HG03469 (cell line): ENCODE measurements around the gene PKHD1.

Source experiments
- ATAC-seq: cut with Tn5 transposase; IDR thresholded peaks from one replicate; pipeline ENCODE4 v1.9.1; 2021; ENCODE audit warnings: mild to moderate bottlenecking, moderate library complexity, moderate number of reproducible peaks; ENCODE audit not compliant: unreplicated experiment

PKHD1 gene, protein sequence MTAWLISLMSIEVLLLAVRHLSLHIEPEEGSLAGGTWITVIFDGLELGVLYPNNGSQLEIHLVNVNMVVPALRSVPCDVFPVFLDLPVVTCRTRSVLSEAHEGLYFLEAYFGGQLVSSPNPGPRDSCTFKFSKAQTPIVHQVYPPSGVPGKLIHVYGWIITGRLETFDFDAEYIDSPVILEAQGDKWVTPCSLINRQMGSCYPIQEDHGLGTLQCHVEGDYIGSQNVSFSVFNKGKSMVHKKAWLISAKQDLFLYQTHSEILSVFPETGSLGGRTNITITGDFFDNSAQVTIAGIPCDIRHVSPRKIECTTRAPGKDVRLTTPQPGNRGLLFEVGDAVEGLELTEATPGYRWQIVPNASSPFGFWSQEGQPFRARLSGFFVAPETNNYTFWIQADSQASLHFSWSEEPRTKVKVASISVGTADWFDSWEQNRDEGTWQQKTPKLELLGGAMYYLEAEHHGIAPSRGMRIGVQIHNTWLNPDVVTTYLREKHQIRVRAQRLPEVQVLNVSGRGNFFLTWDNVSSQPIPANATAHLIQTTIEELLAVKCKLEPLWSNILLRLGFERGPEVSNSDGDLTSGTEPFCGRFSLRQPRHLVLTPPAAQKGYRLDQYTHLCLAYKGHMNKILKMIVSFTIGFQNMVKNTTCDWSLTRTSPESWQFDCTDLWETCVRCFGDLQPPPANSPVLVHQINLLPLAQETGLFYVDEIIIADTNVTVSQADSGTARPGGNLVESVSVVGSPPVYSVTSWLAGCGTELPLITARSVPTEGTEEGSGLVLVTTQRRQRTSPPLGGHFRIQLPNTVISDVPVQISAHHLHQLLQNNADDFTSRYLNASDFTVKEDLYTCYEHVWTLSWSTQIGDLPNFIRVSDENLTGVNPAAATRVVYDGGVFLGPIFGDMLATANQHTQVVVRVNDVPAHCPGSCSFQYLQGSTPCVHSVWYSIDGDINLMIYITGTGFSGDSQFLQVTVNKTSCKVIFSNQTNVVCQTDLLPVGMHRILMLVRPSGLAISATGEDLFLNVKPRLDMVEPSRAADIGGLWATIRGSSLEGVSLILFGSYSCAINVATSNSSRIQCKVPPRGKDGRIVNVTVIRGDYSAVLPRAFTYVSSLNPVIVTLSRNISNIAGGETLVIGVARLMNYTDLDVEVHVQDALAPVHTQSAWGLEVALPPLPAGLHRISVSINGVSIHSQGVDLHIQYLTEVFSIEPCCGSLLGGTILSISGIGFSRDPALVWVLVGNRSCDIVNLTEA (N-terminal part only)

DNA sequence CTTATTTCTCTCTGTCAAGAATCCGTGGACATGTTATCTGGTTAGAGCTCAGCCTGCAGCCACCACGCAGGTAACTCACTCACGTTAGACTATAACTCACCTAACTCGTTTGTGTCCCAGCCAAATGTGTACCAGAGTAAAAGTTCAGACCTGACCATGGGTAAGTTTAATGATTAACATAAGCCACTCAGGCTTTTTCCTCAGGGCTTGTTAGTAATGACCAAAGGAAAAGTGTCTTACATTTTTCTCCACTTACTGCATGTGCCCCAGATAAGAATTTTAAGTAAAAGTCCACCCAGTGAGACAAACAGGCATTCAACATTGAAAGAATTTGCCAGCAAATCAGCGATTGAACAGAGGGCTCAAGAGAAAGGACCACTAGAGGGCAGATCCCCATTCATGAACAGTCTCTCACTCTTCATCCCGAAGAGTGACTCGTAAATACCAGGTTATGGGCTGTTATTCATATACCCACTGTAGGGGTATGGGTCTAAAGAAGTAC lies at the start of gene PKHD1:
TSS of gene PKHD1 (minus strand) at position 116 of the 502 bp plus-strand sequence. CDS start 2,680 bp downstream, outside the sequence.
- ATAC-seq = no peak

DNA sequence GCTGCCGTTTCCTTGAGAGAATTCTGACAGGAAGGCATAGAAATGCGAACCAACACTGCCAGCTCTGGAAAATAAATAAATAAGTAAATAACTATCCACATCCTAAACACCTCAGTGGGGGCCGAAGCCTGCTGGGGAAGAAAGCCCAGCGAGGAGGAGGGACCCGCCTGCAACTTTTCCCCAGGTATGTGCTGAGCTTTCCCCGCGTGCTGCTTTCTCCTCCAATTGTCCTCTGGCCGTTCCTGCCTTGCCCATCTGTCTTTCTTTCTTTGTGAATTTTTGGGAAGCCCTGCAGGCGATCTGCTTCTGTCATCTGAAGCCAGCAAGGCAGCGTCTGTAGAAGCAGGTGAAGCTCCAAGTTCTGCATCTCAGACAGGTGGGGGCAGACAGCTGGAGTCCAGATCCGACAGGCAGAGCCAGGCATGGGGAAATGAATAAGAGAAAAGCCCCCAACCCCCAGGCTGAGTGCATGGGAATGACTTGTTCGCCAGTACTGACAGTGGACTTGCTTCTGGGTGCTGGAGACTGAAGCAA lies 49.6 kb upstream of the PKHD1 start:
- no peak for ATAC-seq

DNA sequence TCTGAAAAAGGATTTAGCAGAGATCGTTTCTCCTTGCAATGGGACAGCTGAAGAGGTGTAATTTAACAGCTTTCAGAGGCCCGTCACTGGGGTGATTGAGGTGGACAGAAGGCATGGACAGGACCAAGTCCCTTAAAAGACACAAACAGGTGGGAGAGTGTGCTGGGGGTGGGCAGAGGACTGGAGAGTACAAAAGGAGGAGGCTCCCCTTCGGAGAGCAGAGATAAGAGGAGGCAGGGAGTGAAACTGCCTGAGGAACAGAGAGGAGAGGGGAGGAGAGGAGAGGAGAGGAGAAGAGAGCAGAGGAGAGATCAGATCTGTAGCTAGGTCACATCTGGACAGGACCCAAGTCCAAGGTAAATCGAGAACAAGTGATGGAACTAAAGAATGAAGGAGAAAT lies 48.6 kb upstream of the PKHD1 start:
- ATAC-seq = no peak

DNA sequence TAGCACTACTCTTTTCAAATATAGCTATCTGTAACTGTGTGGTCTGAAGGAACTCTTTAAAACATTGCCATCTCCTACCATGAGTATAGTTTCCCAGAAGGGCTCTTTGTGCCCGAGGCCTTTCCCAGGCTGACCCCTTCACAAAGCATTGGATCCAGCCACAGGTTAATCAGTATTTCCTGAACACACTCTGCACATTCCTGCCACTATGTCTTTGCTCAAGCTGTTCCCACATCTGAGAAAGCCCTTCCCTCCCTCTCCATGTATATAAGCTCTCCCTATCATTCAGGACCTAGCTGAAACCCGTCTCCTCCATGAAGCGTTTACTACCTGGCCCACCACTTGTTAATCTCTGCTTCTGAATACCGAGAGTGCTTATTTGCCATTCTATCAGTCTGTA lies 47.8 kb upstream of the PKHD1 start:
- ATAC-seq = no peak

DNA sequence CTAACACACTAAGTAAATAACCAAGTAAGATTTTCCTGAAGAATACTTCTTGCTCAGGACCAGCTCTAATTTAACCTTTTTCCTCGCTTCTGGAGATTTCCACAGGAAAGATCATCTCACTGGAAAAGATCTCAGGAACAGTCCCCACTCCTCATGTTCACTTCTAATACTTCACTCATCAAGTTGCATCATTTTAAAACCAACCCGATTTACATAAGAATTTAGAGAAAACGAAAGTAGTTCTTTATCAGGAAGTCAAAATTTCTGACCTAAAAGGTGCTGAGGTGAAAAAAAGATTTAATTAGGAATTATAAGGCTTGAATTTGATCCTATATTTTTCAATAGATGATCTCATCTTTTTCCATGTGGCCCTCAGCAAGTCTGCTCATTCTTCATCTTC lies 46.6 kb upstream of the PKHD1 start:
- ATAC-seq = no peak

DNA sequence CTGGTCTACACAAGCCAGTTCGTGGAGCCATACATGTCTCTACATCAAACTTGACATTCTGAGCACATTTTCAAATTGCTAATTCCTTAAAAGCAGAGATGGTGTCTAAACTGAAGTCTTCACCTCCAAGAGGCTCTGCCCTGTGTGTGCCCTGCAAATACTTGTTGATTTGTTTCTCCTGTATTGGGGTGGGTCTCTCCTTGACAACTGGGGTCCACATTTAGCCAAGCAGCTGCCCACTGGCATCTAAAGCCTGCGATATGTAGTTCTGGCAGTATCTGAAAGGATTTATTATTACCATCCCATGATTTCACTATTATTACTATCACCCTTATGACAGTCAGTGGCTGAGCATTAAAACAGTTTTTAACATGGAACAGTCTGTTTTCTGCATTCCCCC lies 45.9 kb upstream of the PKHD1 start:
- no peak for ATAC-seq

DNA sequence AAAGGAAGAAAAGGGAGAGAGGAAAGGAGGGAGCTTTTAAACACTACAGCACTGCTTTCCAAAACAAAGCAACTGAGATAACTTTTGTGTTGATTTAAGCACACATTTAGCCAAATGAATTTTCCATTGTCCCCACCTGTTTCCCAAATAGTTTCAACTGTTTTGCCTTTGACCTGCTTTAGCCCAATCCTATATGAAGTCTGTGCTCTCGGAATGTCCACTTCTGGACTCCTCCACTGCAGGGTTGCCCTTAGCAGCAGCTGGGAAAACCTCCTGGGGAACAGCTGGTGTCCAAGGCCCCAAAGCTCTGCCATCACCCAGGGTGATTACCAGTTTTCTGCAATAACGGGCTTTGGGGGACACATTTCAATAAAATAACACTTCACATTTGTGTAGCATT lies 44.9 kb upstream of the PKHD1 start:
- no peak for ATAC-seq

DNA sequence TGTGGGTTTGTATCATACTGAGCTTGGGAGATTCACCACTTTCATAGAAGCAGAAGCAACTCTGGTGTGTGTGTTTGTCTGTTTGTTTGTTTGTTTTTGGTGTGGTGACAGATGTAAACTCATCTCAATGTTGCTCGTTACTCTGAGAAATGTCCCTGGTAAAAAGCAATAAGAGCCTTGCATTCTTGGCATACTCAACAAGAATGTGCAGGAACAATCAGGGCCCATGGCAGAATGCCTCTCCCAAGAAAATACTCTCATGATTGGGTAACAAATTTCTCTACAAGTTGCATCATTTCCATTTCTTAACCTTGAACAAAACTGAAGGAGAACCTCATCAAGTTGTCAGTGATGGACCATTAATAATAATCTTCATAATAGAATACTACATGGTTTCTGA lies 43.0 kb upstream of the PKHD1 start:
- no peak for ATAC-seq

DNA sequence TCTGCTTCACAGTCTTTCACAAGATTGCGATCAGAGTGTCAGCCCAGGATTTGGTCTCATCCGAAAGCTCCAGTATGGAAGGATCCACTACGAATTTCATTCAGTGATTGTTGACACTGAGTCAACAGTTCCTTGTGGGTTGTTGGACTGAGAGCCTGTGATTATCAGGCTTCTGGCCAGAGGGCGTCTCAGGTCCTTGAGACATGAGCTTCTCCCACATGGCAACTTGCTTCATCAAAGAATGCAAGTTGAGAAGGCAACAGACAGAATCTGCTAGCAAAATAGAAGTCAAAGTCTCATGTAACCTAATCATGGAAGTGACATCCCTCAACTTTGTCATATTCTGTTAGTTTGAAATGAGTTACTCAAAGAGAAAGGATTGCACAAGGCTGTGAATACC lies 40.5 kb upstream of the PKHD1 start:
- ATAC-seq = no peak

DNA sequence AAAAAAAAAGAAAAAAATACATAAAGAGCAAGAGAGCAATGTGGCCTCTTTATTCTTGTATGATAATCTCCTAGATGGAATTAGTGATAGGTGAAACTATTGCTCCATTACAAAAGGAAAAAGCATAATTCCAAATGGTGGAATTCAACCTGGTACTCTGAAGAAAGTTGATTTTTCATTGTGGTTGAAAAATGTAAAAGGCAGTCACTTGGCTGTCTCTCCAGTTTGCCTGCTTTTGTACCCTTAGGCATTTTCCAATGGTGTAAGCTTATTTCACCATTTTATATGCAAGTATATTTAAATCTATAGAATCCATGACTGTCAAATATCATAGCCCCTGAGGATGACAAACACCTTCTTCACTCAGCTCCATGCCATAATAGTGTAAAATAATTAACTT lies 38.8 kb upstream of the PKHD1 start:
- no peak for ATAC-seq

DNA sequence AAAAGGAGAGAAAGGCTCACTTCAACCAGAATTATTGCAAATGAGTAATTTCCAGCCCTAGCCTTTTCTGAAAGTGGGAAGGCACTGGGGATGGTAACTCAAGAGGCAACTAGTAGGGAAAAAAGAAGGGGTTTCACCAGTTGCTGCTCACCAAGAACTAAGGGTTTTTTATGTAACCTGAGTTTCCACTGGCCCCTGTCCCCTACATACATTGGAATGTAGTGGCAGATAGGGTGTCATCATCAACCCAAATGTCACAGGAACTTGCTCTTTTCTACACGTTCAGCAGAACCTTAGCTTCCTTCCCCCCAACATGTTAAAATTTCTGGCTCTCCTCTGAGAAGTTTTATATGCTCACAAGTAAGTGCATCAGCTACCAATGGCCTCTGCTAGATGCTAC lies 38.2 kb upstream of the PKHD1 start:
- no peak for ATAC-seq

DNA sequence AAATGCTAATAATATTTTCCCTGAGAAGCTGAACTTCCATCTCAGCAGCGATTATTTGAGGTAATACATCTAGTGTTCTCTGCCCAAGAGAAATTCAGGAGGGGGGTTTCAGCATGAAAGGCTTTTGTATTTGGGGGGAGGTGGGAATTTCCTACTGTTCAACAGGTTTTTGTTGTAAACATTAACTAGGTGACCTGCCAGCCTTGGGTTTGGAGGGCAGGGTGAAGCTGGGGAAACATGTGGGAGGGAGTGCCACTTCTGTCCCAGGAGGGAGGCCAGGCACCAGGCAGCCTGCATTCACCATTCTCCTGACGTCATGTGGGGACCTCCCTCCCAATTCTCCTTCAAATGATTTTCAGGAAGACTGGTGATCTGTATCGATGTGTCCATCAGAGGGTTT lies 37.7 kb upstream of the PKHD1 start:
- ATAC-seq = no peak

DNA sequence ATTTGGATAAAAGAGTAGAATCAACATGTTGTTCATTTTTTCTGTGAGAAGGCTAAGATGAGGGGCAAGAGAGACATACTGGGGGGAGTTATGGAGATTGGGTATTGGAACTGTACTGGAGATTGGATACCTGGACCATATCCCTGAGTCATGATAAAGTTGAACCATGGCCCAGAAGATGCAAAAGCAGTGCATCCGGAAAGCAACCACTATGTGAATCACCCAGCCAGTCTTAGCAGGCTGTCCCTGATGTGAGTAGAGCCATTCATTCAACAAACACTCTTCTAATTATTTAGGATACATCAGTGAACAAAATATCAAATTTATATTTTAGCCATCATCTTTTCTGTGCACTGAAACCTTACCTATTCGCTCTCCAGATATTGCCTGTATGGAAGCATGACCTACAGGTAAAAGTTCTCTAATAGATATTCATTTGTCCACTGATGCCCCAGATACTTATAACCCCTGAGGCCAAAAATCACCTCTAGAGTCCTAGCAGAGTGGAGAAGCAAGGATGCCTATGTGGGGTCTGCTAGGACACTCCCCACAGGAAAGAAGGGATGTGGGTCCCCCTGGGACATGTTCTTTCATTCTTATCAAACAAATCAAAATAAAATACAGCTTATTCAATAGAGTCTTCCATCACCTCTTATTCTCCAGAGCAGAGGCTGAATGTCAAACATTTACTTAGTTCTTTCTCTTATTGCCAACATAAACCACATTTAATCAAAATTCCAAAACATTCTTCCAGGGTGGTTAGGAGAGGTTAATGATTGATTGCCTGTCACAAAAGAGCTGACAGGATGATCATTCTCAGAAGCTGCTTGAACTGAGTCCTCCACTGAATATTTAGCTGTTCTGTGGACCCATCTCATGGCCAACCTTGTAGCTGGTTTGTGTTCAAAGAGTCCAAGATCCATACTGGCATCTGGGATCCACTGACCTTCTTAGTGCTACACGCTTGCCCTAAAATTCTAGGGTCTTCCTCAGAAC lies 37.0 kb upstream of the PKHD1 start:
- ATAC-seq = no peak

DNA sequence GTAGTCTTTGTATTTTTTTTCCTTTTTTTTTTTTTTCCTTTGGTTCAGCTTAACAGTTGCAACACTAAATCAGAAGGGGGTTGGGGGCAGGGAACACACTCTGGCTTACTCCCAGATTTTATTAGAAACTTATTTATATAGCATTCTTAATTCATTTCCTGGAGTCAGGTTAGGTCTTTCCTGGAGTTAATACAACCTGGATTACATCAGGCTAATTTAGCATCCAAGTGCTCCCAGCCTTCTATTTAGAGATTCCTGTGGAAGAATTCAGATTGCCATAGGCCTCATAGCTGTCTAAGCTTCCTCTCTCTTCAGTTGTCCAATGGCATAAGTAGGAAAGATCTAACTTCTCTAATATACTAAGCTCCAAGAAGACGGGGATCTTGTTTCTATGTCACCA lies 35.8 kb upstream of the PKHD1 start:
- no peak for ATAC-seq

DNA sequence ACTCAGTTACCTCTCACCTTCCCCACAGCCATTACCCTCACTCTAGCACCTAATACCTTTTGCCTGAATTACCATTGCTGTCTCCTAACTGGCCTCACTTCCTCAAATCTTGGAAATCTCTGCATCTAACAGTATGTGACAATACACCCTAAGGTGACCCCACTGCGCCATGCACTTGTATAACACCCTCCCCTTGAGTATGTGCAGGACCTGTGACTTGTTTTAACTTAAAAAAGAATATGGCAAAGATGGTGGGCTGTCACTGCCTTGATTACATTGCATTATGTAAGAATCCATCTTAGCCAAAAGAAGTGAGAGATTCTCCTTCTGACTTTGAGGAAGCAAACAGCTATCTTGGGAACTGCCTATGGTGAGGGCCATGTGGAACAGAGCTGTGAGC lies 29.9 kb upstream of the PKHD1 start:
- no peak for ATAC-seq

DNA sequence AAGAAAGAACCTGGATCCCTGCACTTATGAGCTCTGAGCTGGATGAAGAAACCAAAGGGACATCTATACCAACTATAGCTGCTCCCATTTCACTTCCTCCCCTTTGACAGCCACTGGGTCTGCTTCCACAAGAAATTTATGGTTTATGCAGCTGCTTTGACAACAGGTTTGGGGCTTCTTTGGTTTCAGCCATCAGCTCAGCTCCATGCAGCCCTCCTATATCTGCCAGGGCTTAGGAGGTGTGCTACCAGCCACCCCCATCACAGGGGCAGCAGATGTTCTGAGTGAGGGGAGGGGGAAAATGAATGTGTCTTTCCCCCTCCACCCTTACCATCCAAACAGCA lies 29.2 kb upstream of the PKHD1 start:
- ATAC-seq = no peak

DNA sequence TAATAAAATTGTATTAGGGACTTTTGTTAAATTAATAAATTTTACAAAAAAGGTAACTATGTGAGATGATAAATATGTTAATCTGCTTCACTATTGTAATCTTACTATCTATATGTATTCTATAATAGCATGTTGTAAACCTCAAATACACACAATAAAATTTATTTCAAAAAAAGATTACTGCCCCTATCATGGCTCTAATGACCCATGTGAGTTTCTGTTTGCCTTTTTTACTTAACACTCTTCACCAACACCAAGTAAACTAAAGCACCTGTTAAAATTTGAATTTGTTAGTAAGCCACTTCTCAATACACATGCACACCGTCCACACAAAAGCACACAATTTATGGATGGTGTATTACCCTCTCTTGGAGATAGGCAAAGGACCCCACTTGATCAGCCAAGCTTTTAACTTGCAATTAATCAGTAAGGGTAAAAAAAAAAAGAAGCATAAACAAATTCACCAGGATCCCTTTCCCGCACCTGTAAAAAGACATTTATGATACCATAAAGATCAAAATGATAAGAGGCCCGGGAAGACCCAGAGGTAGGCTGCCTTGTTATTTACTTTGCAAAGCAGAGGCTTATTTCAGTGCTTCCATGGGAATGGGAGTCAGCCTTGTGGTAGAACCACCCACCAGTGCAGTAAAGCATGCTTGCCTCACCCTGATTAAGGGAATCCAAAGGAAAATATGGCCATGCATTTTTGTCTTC lies 28.6 kb upstream of the PKHD1 start:
- ATAC-seq = no peak

DNA sequence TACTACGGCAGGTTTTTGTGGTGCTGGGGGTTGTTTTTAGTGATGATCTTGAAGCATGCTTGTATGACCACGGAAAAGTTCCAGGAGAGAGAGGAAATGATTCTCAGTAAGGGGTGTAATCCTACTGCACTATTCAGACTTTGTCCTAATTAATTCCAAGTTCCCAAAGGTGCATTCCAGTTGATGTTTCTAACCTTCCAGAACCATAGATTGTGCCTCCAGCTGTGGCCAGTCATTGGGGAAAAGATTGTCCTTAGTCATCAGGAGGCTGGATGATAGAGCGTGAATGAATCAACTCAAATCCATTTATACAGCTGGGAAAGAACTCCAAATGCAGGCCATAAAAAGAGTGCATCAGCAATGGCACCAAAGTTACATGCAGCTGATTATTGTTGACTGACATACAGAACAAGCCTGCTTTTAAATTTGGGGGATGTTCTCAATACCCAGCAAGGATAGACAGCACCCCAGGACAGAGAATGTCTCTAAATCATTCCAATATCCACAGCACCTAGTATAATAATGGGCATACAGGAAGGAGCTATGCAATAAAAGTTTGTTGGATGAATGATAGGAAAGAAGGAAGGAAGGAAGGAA lies 27.8 kb upstream of the PKHD1 start:
- ATAC-seq = no peak

DNA sequence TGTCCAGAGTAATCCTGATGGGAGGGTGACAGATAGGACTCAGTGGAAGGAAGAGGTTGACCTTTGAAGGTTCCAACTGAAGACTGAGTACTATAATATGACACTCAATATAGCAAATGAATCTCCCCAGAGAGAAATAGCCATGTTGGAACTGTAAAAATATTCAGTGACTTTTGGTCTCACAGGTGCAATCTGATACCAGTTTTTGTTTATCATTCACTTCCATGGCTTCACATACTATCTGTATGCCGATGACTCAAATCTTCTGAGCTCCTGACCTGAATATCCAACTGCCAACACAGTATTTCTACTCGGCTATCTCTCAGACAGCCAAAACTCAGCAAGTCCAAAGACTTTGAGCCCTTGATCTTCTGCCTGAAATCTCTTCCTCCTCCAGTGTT lies 21.8 kb upstream of the PKHD1 start:
- ATAC-seq = no peak
